Right kidney (tissue), 9 donors: ENCODE measurements around the gene RNF144B.
A peak's percentile ranks its signal among the peaks of the same experiment; 100 is the strongest.
"Not testable (repeated sequence)": the region's sequence is repeated elsewhere in the genome, so short reads cannot be mapped to it uniquely, and the experiment has no call there.

ENCODE experiments used
- DNase-seq: peaks from one replicate; pipeline ENCODE4 v3.0.0-alpha.2; 2016
- long read RNA-seq, 8 donors: transcript quantifications; one replicate each; lab custom pipeline, GENCODE V29; 2026

Gene RNF144B
- long read RNA-seq, donor 1, full-length matches to known transcripts: 5 of 5 reads
- long read RNA-seq, donor 1, partial matches to known transcripts: 0 of 5 reads
- long read RNA-seq, donor 1, other reads (novel, unspliced or antisense): 0 of 5 reads
- long read RNA-seq, donor 2, full-length matches to known transcripts: 2 of 2 reads
- long read RNA-seq, donor 2, partial matches to known transcripts: 0 of 2 reads
- long read RNA-seq, donor 2, other reads (novel, unspliced or antisense): 0 of 2 reads
- long read RNA-seq, donor 3, full-length matches to known transcripts: 5 of 33 reads
- long read RNA-seq, donor 3, partial matches to known transcripts: 28 of 33 reads
- long read RNA-seq, donor 3, other reads (novel, unspliced or antisense): 0 of 33 reads
- long read RNA-seq, donor 4, full-length matches to known transcripts: 5 of 5 reads
- long read RNA-seq, donor 4, partial matches to known transcripts: 0 of 5 reads
- long read RNA-seq, donor 4, other reads (novel, unspliced or antisense): 0 of 5 reads
- long read RNA-seq, donor 5, full-length matches to known transcripts: 2 of 2 reads
- long read RNA-seq, donor 5, partial matches to known transcripts: 0 of 2 reads
- long read RNA-seq, donor 5, other reads (novel, unspliced or antisense): 0 of 2 reads
- long read RNA-seq, donor 6, full-length matches to known transcripts: 3 of 3 reads
- long read RNA-seq, donor 6, partial matches to known transcripts: 0 of 3 reads
- long read RNA-seq, donor 6, other reads (novel, unspliced or antisense): 0 of 3 reads
- long read RNA-seq, donor 7, full-length matches to known transcripts: 3 of 3 reads
- long read RNA-seq, donor 7, partial matches to known transcripts: 0 of 3 reads
- long read RNA-seq, donor 7, other reads (novel, unspliced or antisense): 0 of 3 reads
- long read RNA-seq, donor 8, full-length matches to known transcripts: 4 of 4 reads
- long read RNA-seq, donor 8, partial matches to known transcripts: 0 of 4 reads
- long read RNA-seq, donor 8, other reads (novel, unspliced or antisense): 0 of 4 reads

DNA sequence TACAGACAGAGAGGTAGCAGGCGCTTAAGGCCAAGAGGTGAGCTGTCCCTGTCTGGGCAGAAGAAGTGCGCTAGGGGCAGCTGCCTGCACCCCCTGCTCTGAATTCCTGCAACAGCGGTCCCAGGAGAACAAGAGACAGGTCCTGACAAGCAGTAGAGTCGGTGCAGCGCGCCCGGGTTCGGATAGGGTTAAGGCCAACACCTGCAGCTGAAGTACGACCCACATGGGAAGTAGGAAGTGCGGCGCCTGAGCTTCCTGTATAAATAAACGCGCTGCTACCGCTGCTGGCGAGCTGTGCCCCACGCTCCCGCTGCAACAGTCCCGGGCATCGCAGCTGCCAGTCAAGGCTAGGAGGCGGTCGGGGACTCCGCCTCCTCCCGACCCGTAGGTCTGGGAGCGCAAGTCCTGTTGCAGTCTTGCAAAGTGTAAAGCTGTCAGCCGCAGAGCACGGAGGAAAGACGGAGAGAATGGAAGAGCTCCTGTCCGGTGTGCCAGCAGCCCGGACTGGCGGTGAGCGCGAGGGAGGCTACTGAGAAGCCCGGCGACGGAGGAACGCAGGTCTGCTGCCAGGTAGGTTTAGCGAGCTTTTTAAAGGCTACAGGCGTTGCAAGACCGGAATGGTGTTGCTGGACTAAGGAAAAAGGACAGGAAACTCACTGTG, at the start of gene RNF144B:
Gene RNF144B (plus strand): TSS at position 290 of the 661 bp plus-strand sequence. CDS start 12,185 bp downstream, outside the sequence.
- DNase-seq: peak; percentile 80

DNA sequence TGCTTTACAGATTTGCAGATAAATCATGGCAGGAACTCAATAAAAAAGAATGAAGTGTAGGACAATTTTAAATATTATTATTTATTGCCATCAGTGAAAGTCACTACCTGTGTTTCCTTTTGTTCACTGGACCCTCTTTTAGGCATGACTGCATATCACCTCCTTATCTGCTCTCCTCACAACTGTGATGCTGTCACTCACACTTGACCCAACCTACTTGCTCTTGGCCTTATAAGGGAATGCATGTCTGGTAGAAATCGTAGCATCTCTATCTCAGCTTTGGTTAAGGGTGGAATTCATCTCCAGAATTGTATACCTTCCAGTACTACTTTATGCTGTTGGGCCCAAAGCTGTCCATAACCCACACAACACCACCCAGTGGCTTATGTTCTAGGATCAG, 47.6 kb upstream of the RNF144B start:
- no peak for DNase-seq

DNA sequence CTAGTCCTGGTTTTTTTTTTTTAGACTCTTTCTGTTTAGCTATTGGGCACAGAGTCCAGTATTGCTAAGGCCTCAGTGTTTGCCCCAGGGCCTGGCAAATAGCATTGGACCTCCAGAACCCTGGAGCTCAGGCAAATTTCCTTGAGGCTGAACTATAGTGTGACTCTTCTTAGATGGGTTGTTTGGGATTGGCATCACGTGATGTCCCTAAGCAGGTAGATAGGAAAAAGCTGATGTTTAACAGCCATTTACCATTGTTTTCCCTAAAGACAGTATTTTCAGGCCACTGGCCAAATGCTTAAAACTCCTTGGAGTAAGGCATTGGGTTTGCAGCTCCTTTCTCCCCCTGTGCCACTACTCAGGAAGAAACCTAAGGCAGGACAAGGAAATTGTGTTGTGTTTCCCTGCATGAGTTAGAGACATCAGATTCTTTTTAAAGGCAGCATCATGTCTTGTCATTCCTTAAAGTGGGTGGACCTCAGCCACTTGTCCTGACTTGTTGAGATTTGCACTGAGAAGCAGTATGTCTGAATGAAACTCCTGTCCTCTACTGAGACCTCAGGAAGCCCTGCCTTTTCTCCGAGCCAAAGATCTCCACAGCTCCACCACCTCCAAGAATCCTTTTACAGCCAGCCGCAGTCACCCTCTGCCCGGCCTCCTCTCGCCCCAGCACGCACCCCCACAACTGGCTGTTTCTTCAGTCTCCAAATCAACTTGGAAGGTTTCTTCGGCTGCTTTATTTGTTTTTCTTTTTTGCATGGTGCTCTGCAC, 46.2 kb upstream of the RNF144B start:
- no peak for DNase-seq

DNA sequence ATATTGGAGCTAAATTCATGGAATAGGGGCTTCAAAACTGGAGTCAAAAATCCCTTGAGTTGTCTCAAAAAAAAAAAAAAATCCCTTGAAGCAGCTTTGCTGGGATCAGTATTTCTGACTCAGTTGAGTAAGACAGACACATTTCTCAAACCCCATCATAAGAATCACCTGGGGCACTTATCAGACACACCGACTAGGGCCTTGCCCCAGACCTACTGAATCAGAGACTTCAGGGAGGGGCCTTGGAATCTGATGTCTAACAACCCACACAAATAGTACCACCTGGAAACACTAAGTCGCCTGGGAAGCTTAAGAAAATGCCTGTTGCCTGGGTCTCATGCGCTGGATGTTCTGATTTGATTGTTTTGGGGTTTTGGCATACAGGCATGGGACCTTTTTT, 44.9 kb upstream of the RNF144B start:
- DNase-seq: no peak

DNA sequence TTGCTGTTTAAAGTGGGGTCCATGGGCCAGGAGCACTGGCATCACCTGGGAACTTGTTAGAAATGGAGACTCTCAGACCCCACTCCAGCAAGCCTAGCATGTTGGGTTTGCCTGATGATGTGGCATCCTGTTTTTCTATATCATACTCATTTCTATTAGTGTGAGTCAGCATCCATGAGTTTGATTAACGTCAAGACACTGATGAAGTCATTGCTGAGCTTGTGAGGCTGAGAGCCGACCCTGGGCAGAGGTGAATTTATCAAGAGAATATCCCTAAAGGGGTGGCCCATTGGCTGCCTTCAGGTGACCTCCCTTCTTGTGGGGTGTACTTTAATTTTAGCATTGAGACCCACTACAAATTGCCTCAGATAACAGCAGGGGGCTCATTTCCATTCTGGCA, 43.4 kb upstream of the RNF144B start:
- DNase-seq: no peak

DNA sequence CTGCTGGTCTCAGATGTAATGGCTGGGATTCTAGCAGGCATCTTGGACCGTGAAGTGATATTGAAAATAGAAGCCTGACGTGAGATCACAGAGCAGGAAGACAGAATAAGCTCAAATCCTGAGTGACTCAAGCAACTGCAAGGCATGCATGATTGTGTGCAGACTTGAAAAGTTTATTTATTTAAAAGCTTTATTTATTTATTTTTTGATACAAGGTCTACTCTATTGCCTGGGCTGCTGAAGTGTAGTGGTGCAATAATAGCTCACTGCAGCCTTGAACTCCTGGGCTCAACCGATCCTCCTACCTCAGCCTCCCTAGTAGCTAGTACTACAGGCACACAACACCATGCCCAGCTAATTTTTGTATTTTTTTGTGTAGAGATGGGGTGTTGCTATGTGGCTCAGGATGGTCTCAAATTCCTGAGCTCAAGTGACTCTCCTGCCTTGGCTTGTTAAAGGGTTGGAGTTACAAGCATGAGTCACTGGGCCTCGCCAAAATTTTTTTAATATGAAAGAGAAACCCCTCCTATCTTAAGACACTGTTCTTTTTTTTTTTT, 40.1 kb upstream of the RNF144B start:
- no peak for DNase-seq

DNA sequence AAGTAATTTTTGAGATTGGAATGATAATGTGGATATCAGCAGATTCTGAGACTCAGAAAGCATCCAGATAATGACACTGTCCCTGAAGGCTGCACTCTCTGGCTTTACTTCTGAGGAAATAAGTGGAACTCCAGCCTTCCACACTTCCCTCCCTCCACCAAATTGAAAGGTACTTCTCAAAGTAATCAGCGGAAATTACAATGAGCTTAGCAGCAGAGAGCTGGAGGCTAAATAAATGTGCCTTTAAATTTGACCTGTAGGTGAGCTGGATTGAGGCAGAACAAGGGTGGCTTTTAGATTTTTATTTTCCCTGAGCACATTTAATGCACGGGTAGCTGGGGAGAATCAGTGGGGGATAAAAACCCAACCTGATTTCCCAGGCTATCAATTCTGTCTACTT, 39.3 kb upstream of the RNF144B start:
- no peak for DNase-seq

DNA sequence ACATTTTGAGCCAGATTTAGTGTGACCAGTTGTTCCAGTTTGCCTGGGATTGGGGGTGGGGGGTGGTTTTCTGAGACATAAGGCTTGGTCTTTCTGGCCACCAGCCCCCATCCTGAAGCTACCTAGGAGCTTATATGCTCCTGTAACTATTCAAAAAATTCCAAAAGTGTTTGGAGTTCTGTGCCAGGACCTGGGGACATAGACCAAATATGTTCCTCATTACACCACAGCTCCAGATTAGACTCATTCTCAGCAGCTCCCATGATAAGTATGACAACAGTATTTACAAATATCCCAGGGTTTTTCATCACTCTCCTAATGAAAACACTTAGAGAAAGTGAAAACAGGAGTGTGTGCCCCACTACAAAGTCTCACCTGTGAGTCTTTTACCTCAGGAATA, 37.8 kb upstream of the RNF144B start:
- no peak for DNase-seq

DNA sequence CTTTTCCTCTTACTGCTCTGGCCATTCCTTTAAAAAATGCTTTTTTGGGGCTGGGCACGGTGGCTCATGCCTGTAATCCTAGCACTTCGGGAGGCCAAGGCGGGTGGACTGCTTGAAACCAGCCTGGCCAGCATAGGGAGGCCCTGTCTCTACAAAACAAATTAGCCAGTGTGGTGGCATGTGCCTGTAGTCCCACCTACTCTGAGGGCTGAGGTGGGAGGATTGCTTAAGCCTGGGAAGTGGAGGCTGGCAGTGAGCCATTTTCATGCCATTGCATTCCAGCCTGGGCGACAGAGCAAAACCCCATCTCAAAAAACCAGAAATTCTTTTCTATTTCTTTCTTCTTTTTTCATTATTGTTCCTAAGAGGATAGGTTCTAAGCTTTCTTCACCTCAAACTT, 36.9 kb upstream of the RNF144B start:
- DNase-seq: no peak

DNA sequence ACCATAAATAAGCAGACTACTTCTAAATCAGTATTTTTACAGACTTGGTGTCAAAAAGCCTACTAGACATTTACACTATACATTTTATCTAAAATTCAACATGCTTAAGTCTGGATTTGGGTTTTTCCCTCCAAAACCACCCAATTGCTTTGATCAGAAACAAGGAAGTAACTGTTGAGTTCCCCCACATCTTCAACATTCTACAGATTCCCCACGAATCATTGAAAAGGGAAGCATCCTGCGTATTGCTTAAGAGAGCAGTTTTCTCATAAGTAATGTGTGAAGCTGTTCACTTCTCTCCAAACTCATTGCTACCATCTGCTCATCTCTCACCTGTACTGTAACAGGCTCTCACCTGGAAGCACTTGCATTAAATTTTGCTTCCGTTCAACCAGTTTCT, 36.4 kb upstream of the RNF144B start:
- DNase-seq: no peak

DNA sequence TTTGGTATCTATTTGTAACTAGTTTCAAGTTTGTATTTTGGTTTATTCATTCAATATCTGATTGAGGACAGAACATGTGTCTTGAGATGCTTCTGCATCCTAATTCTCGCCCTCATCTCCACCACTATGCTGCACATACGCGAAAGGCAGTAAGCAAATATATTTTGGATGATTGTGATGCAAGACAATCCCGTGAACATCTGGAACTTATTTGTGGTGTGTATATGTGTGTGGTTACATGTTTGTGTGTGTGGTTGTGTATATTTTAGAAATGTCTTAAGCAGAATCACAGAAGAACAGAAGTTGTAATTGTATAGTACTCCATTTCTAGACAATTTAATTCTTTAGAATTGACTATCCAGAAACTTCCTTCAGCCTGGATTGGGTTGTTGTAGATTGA, 35.1 kb upstream of the RNF144B start:
- no peak for DNase-seq

DNA sequence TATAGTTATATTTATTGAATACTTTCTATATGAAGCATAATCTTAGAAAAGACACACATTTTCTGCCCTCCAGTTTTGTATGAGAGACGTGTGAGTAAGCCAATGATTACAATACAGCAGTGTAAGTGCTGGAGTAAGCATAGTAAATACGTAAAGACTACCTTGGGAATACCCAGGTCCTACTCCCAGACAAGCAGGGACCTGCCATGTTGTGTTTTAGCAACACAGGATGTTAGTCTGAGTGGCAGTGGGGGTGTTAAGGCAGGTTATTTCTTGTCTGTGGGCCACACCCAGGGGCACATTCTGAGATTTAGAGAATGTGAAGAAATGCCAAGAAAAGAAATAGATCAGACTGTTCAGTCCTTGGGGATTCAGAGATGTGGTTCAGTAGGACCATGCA, 34.3 kb upstream of the RNF144B start:
- no peak for DNase-seq

DNA sequence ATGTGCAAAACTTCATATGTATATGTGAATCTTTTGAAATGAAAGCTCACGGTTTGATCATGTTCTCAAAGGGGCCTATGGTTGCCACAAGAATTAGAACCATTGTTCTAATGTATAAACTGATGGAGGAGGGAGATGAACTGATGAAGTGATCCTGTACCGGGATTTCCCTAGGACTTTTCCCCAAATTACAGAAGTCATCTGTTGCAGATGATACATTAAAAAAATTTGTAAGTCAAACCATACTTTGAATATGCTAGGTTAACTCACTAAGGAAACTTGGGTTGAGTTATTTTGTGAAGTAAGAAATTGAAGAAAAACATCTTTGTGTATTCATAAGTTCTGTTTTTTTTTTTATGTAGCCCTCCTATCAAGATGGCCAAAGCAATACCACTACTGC, 33.9 kb upstream of the RNF144B start:
- no peak for DNase-seq

DNA sequence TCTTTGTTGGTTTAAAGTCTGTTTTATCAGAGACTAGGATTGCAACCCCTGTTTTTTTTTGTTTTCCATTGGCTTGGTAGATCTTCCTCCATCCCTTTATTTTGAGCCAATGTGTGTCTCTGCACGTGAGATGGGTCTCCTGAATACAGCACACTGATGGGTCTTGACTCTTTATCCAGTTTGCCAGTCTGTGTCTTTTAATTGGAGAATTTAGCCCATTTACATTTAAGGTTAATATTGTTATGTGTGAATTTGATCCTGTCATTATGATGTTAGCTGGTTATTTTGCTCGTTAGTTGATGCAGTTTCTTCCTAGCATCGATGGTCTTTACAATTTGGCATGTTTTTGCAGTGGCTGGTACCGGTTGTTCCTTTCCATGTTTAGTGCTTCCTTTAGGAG, 29.6 kb upstream of the RNF144B start:
- not testable (repeated sequence) for DNase-seq

DNA sequence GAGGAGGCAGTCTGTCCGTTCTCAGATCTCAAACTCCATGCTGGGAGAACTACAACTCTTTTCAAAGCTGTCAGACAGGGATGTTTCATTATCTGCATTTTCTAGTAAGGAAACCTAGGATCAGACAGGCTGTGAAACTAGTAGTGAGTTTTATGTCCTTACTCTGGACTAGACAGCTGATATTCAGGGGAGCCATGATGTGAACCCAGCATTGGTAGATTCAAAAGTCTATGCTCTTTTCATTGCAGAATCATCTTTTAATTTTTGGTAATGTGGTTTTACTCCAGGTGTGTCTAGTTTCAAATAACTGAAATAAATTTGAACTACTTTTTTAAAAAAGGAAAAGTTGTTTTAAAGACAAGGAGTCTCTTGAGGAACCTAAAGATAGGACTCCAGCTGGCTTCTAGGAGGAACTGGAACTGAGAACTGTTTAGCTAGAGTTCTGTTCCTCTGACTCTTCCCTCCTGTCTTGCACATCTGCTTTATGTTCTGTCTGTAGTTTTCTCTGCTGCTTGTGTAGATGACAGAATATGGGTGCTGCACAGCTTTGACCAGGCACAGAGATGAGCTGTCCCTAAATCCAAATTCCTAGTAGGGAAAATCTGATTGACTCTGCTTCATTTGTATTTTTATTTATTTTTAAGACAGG, 27.8 kb upstream of the RNF144B start:
- no peak for DNase-seq

DNA sequence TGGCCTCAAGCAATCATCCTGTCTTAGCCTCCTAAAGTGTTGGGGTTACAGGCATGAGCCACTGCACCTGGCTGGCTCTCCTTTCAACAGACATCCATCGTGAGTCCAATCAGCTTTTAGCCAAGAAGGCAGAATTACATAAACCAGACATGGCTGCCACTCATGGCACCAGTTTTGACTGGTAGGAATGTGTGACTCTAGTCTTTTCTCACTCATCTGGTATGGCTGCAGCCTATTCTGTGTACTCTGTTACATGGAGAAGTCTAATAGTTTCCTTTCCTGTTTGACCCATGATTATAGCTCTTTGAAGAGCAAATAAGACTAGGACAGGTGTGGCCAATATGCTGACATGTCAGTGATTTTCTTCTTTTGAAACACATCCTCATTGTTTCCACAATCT, 27.0 kb upstream of the RNF144B start:
- no peak for DNase-seq

DNA sequence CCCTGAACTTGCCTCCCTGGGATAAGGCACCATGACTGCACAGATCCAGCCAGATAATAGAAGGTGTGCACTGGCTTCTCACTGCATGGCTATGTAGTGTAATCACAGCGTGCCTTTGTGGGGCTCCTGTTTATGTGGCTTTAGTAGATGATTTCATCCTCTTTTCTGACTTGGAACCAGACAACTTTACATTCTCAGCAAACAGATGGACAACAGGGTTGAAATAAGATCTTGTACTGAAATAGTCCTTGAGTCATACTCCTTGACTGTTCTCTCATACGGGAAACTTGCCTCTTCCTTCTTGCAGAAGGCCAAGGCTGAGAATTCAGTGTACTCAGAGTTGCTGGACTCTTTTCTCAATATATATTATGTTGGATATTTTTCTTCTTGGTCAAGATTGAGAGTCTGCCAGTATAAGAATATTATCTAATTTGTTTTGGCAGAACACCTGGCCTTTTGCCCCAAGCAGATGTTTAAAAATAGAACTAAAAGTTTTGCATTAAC, 25.0 kb upstream of the RNF144B start:
- no peak for DNase-seq

DNA sequence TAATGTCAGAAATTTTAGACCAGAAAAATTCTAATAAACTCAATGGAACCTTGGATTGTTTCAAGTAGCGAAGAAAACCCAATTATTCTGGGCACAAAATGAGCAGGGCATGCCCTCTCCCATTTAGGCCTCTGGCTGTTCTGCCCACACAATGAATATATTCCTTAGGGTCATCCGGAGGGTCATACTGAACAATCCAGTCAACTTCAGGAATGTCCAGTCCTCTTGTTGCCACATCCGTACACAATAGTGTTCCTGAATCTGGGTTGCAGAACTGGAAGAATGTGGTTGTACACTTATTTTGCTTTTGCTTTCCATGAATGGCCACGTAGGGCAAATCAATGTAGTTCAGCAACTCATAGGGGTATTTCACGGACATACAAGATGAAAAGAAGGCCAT, 23.4 kb upstream of the RNF144B start:
- no peak for DNase-seq

DNA sequence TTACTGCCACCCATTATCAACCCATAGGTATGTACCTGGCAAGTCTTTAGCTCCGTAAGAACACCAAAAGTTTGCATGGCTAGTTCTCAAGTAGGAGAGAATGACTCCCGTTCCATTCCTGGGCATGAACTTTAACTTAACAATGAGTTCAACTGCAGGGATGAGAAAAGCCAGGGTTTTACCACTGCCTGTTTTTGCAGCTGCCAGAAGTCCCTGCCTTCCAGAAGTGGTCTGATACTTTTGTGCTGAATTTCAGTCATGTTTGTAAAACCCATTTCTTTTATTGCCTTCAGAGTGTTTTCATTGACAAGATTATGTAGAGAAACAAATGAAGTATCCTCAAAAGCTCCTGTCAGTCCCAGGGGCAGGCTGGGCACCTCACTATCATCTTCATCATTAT, 22.6 kb upstream of the RNF144B start:
- DNase-seq: not testable (repeated sequence)

DNA sequence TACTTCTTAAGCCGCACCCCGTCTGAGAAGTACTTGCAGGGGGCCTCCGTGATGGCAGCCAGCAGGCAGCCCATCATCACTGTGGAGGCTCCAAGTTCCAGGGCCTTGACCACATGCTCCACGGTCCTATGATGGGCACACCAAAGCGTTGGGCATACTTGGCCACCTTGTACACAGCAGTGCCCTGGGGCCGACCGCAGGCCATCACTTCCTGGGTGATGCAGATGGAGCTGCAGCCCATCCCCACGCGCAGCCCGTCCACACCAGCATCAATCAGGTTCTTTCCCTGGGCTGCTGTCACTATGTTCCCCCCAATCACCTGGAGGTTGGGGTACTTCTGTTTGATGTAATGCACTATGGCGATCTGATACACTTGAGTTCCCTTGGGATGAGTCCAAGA, 19.8 kb upstream of the RNF144B start:
- no peak for DNase-seq
